Measurements from ENCODE around the gene RNASE7.

DNA sequence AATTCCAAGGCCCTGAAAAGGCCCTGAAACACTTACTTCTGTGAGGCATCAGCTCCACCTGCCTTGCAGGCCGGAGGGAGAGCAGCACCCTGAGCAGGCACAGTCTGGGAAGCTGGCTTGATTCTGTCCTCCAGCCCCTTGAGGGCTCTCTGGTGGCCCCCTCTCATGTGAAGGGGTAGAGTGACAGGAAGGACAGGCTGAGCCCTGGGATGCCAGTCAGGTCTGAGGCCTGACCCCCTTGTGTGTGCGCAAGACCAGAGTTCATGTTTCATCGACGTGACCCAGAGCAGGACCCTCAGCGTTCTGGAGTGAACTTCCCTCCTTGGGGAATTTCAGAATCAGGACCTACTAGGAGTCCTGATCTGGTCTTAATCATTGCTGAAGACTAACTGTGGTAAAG, 16.7 kb downstream of the RNASE7 start:
- no peak for TF ChIP-seq CTCF (IDR thresholded peaks at IDR 0.05)
- no peak for TF ChIP-seq POLR2A (IDR thresholded peaks at IDR 0.05)

Data from body of pancreas (tissue), 4 donors.